MG63 (cell line): Measurements from ENCODE around the gene COL27A1. TPM values are rescaled to one million over a fixed set of nuclear protein-coding genes. Genes with fewer than 3 reads are reported as not detected.

Source experiments
- DNase-seq: peaks from one replicate; pipeline ENCODE4 v3.0.0-alpha.2; 2020
- H3K27me3 ChIP-seq: fragments of 250-450 bp; sonication (Bioruptor Pico); 2 replicates; pipeline ENCODE4 v1.5.1; 2020; ENCODE audit warnings: mild to moderate bottlenecking, moderate library complexity
- H3K36me3 ChIP-seq: fragments of 250-450 bp; sonication (Bioruptor Pico); 2 replicates; pipeline ENCODE4 v1.5.1; 2020; ENCODE audit warnings: mild to moderate bottlenecking, moderate library complexity
- H3K4me3 ChIP-seq: fragments of 250-450 bp; sonication (Bioruptor Pico); 2 replicates; pipeline ENCODE4 v1.5.1; 2020; ENCODE audit warnings: mild to moderate bottlenecking, moderate library complexity
- H3K9me3 ChIP-seq: fragments of 250-450 bp; sonication (Bioruptor Pico); 2 replicates; pipeline ENCODE4 v1.5.1; 2020; ENCODE audit warnings: mild to moderate bottlenecking, moderate library complexity
- total RNA-seq: library from RNA; depleted of rRNA; stranded (reverse); fragments of >200 nt; shearing (Covaris generic); gene quantifications from 2 replicates; pipeline ENCODE4 v1.2.3, GENCODE V29; 2014; ENCODE audit warnings: low replicate concordance

The COL27A1 gene
- total RNA-seq, 1 experiment from 2014 or later: 1.3 TPM

DNA sequence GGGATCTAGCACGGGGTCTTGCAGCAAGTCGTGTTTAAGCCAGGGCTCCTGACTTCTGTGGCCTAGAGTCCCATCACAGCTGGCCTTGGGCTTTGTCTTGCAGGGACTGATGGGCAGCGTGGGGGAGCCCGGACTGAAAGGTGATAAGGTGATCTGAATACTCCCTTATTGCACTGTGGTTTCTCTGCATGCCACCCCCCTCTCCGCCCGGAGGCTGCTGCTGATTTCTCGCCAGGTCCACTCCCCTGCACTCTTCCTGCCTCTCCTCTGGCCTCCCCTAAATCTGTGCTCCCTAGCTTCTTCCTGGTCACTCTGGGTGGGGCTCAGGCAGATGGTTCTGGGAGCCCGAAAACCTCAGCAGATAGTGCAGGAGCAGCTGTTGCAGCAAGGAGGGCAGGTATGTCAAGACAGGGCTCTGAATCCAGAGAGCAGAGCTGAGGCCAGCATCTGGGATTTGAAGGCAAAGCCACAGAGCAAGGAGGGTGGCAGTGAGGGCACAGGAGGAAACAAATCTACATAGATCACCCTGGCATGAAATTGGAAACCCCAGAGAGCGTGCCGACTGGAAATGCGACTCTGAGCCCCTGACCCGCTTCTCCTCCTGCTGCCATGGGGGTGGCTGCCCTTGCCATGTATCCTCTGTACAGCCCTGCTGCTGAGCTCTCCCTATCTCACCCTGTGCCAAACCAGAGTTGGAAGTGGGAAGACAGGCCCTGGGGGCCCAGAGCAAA, 76.5 kb downstream of the COL27A1 start:
- Histone ChIP-seq H3K9me3 (no peaks in the 10 kb centered on the region), H3K4me3 (no peak overlapping the region), H3K36me3 (no peaks in the 10 kb centered on the region), H3K27me3 (no peaks in the 10 kb centered on the region)
- DNase-seq: no peak

DNA sequence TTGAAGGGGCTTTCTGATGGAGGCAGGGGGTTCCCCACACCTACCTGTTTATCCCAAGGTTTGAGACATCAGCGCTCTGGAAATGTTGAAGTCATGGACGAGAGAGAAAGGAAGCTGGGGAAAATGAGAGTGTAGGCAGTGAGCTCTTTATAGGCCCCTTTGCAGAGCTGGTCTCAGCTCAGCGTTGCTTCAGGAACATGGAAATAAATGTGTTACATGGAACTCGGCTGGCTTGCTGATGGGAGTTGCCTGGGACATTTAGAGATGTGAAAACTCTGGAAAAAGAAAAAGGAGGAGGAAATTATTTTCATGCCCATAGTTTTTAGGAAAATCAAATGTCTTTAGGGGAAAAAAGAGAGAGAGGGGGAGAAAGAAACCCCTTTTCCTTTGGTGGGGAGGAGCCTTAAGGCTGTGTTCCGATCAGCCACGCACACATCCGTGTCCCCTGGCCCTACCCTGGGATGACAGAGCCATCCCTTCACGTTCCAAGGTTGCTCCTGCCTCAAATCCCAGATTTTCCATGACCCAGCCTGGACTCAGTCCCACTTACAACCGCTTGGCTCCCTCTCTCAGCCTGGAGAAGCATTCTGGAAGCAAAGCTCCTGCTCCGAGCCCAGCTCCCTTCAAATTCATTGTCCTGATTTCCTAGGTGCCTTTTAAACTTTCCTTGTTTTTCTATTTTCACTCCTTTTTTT, 78.3 kb downstream of the COL27A1 start:
- Histone ChIP-seq H3K9me3 (no peaks in the 10 kb centered on the region), H3K36me3 (no peaks in the 10 kb centered on the region), H3K4me3 (no peak overlapping the region), H3K27me3 (no peaks in the 10 kb centered on the region)
- no peak for DNase-seq

GRCh38 chr9:114235033-114235661, 79.8 kb downstream of the COL27A1 start:
- H3K36me3 ChIP-seq: no peaks in the 10 kb centered on the region
- H3K9me3 ChIP-seq: no peaks in the 10 kb centered on the region
- no peak for DNase-seq
- no peak overlapping the region for H3K4me3 ChIP-seq
- no peaks in the 10 kb centered on the region for H3K27me3 ChIP-seq

DNA sequence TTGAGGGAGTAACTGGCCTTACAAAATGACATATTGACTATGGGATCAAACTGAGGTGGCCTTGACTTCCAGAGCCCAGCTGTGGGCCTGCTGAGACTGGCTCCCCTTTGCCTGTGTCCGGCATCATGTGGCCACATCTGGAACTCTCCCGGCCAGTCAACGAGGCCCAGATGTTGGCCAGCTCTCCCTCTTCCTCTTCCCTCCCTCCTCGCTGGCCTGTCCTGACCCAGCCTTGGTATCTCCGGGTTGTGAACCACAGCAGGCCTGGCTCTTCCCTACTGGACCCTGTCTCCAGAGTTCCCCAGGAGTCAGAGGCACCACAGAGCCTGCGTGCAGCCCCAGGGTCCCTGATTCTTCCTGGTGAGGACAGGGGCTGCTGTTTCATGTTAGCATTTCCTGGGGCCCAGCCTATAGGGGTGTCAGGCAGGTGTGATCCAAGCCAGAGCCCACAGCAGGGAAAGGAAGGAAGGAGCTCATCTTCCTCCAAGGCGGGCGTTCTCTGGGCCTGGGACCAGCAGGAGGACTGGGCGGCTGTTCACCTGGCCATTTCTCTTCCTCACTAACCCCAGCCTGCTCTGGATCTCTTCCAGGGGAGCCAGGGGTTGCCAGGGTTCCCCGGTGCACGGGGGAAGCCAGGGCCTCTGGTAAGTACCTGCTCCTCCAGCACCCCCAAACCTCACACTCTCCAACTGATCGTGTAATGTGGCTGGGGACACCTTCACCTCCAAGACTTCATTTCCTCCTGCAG, 81.2 kb downstream of the COL27A1 start:
- H3K27me3 ChIP-seq: no peaks in the 10 kb centered on the region
- no peaks in the 10 kb centered on the region for H3K9me3 ChIP-seq
- DNase-seq: no peak
- H3K4me3 ChIP-seq: no peak overlapping the region
- H3K36me3 ChIP-seq: no peaks in the 10 kb centered on the region

DNA sequence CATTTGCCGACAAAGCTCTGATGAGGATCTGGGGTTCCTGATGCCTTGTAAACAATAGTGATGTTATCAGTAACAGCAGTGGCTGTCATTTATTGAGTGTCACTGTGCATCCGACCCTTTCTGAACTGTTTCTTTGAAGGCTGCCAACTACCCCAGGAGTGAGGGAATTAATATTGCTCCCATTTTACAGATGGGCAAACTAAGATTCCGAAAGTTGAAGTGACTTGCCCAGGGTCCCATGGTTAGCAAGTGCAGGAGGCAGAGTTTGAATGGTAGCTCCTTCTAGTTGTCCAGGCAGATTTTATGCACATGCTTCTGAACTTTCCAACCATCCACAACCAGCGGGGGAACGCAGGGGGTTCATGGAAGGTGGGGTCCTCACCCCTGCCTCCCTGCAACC, 81.9 kb downstream of the COL27A1 start:
- Histone ChIP-seq H3K27me3 (no peaks in the 10 kb centered on the region), H3K9me3 (no peaks in the 10 kb centered on the region), H3K4me3 (no peak overlapping the region), H3K36me3 (no peaks in the 10 kb centered on the region)
- DNase-seq: no peak

GRCh38 chr9:114237781-114238180, 82.4 kb downstream of the COL27A1 start:
- DNase-seq: no peak
- no peaks in the 10 kb centered on the region for H3K9me3 ChIP-seq
- no peak overlapping the region for H3K4me3 ChIP-seq
- no peaks in the 10 kb centered on the region for H3K27me3 ChIP-seq
- no peaks in the 10 kb centered on the region for H3K36me3 ChIP-seq

GRCh38 chr9:114238472-114238871, 83.1 kb downstream of the COL27A1 start:
- Histone ChIP-seq H3K36me3 (no peaks in the 10 kb centered on the region), H3K4me3 (no peak overlapping the region), H3K9me3 (no peaks in the 10 kb centered on the region), H3K27me3 (no peaks in the 10 kb centered on the region)
- DNase-seq: no peak

GRCh38 chr9:114238891-114239875, 83.8 kb downstream of the COL27A1 start:
- no peaks in the 10 kb centered on the region for H3K27me3 ChIP-seq
- no peaks in the 10 kb centered on the region for H3K36me3 ChIP-seq
- no peak overlapping the region for H3K4me3 ChIP-seq
- no peaks in the 10 kb centered on the region for H3K9me3 ChIP-seq
- DNase-seq: no peak

GRCh38 chr9:114240216-114240615, 84.9 kb downstream of the COL27A1 start:
- H3K9me3 ChIP-seq: no peaks in the 10 kb centered on the region
- H3K4me3 ChIP-seq: no peak overlapping the region
- no peak for DNase-seq
- no peaks in the 10 kb centered on the region for H3K36me3 ChIP-seq
- no peaks in the 10 kb centered on the region for H3K27me3 ChIP-seq

GRCh38 chr9:114240647-114241558, 85.6 kb downstream of the COL27A1 start:
- Histone ChIP-seq H3K4me3 (no peak overlapping the region), H3K9me3 (no peaks in the 10 kb centered on the region), H3K27me3 (no peaks in the 10 kb centered on the region), H3K36me3 (no peaks in the 10 kb centered on the region)
- no peak for DNase-seq

GRCh38 chr9:114242837-114243236, 87.5 kb downstream of the COL27A1 start:
- Histone ChIP-seq H3K9me3 (no peaks in the 10 kb centered on the region), H3K27me3 (no peaks in the 10 kb centered on the region), H3K4me3 (no peak overlapping the region), H3K36me3 (no peaks in the 10 kb centered on the region)
- no peak for DNase-seq

GRCh38 chr9:114243240-114243639, 87.9 kb downstream of the COL27A1 start:
- H3K27me3 ChIP-seq: no peaks in the 10 kb centered on the region
- no peaks in the 10 kb centered on the region for H3K9me3 ChIP-seq
- no peak for DNase-seq
- H3K4me3 ChIP-seq: no peak overlapping the region
- no peaks in the 10 kb centered on the region for H3K36me3 ChIP-seq

- H3K4me3 ChIP-seq: no peak overlapping the region
- DNase-seq: no peak
- no peaks in the 10 kb centered on the region for H3K27me3 ChIP-seq
- no peaks in the 10 kb centered on the region for H3K36me3 ChIP-seq
- no peaks in the 10 kb centered on the region for H3K9me3 ChIP-seq
Measured at GRCh38 chr9:114244570-114244969, 89.2 kb downstream of the COL27A1 start.

GRCh38 chr9:114246558-114246957, 91.2 kb downstream of the COL27A1 start:
- Histone ChIP-seq H3K4me3 (no peak overlapping the region), H3K27me3 (no peaks in the 10 kb centered on the region), H3K9me3 (no peaks in the 10 kb centered on the region), H3K36me3 (no peaks in the 10 kb centered on the region)
- DNase-seq: no peak

GRCh38 chr9:114247077-114247476, 91.7 kb downstream of the COL27A1 start:
- no peak for DNase-seq
- Histone ChIP-seq H3K9me3 (no peaks in the 10 kb centered on the region), H3K36me3 (no peaks in the 10 kb centered on the region), H3K4me3 (no peak overlapping the region), H3K27me3 (no peaks in the 10 kb centered on the region)
